Uterus (tissue), 4 donors: ENCODE results near the gene ZBP1. TPM values are rescaled to one million over a fixed set of nuclear protein-coding genes. Genes with fewer than 3 reads are reported as not detected.

Experiments used
- DNase-seq, 2 donors: peaks; one replicate each; pipeline ENCODE4 v3.0.0-alpha.2; 2019 to 2020
- H3K27ac ChIP-seq, 2 donors: fragments of 200-600 bp; sonication (generic); 1 replicate in 1 of 2; 2 replicates in 1 of 2; pipeline ENCODE4 v1.5.1; 2016 to 2018
- H3K27me3 ChIP-seq, 2 donors: fragments of 200-600 bp; sonication (generic); one replicate each; pipeline ENCODE4 v1.5.1; 2018 to 2019; ENCODE audit warnings: control low read depth in 1 of 2
- H3K36me3 ChIP-seq, 2 donors: fragments of 200-600 bp; sonication (generic); one replicate each; pipeline ENCODE4 v1.5.1; 2019; ENCODE audit warnings: control low read depth in 1 of 2
- H3K4me1 ChIP-seq, 2 donors: fragments of 200-600 bp; sonication (generic); one replicate each; pipeline ENCODE4 v1.5.1; 2018 to 2019; ENCODE audit warnings: control low read depth in 1 of 2
- H3K4me3 ChIP-seq, 2 donors: fragments of 200-600 bp; sonication (generic); 1 replicate in 1 of 2; 2 replicates in 1 of 2; pipeline ENCODE4 v1.5.1; 2018 to 2019; ENCODE audit warnings: mild to moderate bottlenecking in 1 of 2
- H3K9me3 ChIP-seq, 2 donors: fragments of 200-600 bp; sonication (generic); one replicate each; pipeline ENCODE4 v1.5.1; 2019; ENCODE audit warnings: control low read depth in 1 of 2
- CTCF ChIP-seq, 4 experiments: fragments of 200-600 bp in 2 of 4; fragments of 450-650 bp in 2 of 4; sonication (generic) in 2 of 4; IDR thresholded peaks; one replicate each; pipeline ENCODE4 v1.5.1; 2016 to 2019; ENCODE audit warnings: antibody characterized with exemption in 4 of 4, mild to moderate bottlenecking in 2 of 4, moderate library complexity in 1 of 4
- POLR2A ChIP-seq, 2 donors: fragments of 450-650 bp; IDR thresholded peaks; one replicate each; pipeline ENCODE4 v1.6.1; 2016; ENCODE audit warnings: antibody characterized with exemption in 2 of 2, mild to moderate bottlenecking in 1 of 2, moderate library complexity in 1 of 2
- intact Hi-C: fragments of 100-400 bp; cut with DNase I; formaldehyde crosslinking; loops from one replicate; pipeline ENCODE4 v1.15.1; 2023; ENCODE audit warnings: low total_unique reads
- total RNA-seq, 4 donors: library from RNA; depleted of rRNA in 3 of 4; stranded (reverse); fragments of >200 nt in 3 of 4; gene quantifications; one replicate each; pipeline versions ENCODE4 v1.1.0 to v1.2.4, GENCODE V29; 2014 to 2023
- donor health status: DM: yes; HTN: yes; CAD: no.

The ZBP1 gene
- total RNA-seq, 4 donors from 2014 or later, result 0.46 TPM; not detected in 3

GRCh38 chr20:57574954-57575353 is 45.3 kb downstream of the ZBP1 start:
- H3K9me3 ChIP-seq, result no peaks in the 10 kb centered on the region
- intact Hi-C loops, result no loop called here
- TF ChIP-seq CTCF (IDR thresholded peaks at IDR 0.05) (no peak), POLR2A (IDR thresholded peaks at IDR 0.05) (no peak)

GRCh38 chr20:57573894-57574293 is 46.3 kb downstream of the ZBP1 start:
- Histone ChIP-seq H3K4me3 (no peak overlapping the region), H3K27ac (no peak overlapping the region), H3K27me3 (no peaks in the 10 kb centered on the region), H3K36me3 (no peaks in the 10 kb centered on the region), H3K9me3 (no peaks in the 10 kb centered on the region), H3K4me1 (no peaks in the 10 kb centered on the region)
- no peak for DNase-seq
- TF ChIP-seq POLR2A (IDR thresholded peaks at IDR 0.05), result no peak
- no peak for TF ChIP-seq CTCF (IDR thresholded peaks at IDR 0.05)
- intact Hi-C loops, result no loop called here

More at GRCh38 chr20:57574954-57575353, 45.3 kb downstream of the ZBP1 start:
- no peaks in the 10 kb centered on the region for H3K27me3 ChIP-seq
- no peak overlapping the region for H3K4me3 ChIP-seq
- H3K27ac ChIP-seq, result no peak overlapping the region
- H3K36me3 ChIP-seq, result no peaks in the 10 kb centered on the region
- DNase-seq, result no peak
- H3K4me1 ChIP-seq, result peaks cover 0 to 3% of the 10 kb centered on the region in 2 donors

GRCh38 chr20:57573242-57573641 is 47.0 kb downstream of the ZBP1 start:
- no peak for DNase-seq
- intact Hi-C loops, result no loop called here
- TF ChIP-seq CTCF (IDR thresholded peaks at IDR 0.05), result no peak
- TF ChIP-seq POLR2A (IDR thresholded peaks at IDR 0.05), result no peak

GRCh38 chr20:57571782-57572416 is 48.3 kb downstream of the ZBP1 start:
- intact Hi-C loops, result no loop called here
- Histone ChIP-seq H3K9me3 (no peaks in the 10 kb centered on the region), H3K27me3 (no peaks in the 10 kb centered on the region), H3K4me1 (no peaks in the 10 kb centered on the region), H3K27ac (no peak overlapping the region), H3K4me3 (no peak overlapping the region), H3K36me3 (no peaks in the 10 kb centered on the region)
- DNase-seq, result no peak
- no peak for TF ChIP-seq CTCF (IDR thresholded peaks at IDR 0.05)
- no peak for TF ChIP-seq POLR2A (IDR thresholded peaks at IDR 0.05)

More at GRCh38 chr20:57573242-57573641, 47.0 kb downstream of the ZBP1 start:
- Histone ChIP-seq H3K27me3 (no peaks in the 10 kb centered on the region), H3K4me1 (no peaks in the 10 kb centered on the region), H3K4me3 (no peak overlapping the region), H3K27ac (no peak overlapping the region), H3K36me3 (no peaks in the 10 kb centered on the region), H3K9me3 (no peaks in the 10 kb centered on the region)

- H3K27ac ChIP-seq, result no peak overlapping the region
- H3K27me3 ChIP-seq, result no peaks in the 10 kb centered on the region
- no peaks in the 10 kb centered on the region for H3K4me1 ChIP-seq
- H3K9me3 ChIP-seq, result no peaks in the 10 kb centered on the region
- H3K36me3 ChIP-seq, result no peaks in the 10 kb centered on the region
- no peak for DNase-seq
- TF ChIP-seq CTCF (IDR thresholded peaks at IDR 0.05) (no peak), POLR2A (IDR thresholded peaks at IDR 0.05) (no peak)
- H3K4me3 ChIP-seq, result no peak overlapping the region
- intact Hi-C loops, result no loop called here
Observed at GRCh38 chr20:57570920-57571319, 49.3 kb downstream of the ZBP1 start.
